ENCODE data around the gene MR1.

DNA sequence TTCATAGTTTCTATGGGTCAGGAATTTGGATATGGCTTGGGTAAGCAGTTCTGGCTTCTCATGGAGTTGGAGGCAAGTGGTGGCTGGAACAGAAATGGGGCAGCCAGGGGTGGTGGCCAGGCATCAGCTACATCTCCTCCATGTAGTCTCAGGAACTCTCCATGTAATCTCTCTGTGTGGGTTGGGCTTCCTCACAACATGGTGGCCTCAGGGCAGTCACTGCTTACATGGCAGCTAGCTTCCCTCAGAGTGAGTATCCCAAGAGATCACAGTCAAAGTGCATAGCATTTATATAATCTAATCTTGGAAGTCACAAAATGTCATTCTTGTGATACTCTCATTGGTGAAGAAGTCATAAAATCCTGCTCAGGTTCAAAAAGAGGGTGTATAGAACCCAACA, 25.7 kb downstream of the MR1 start:
- TF ChIP-seq POLR2AphosphoS5 (IDR thresholded peaks at IDR 0.05; ENCODE audit: low read depth, low read length) (no peak), POLR2A (IDR thresholded peaks at IDR 0.05; ENCODE audit: low read depth, low read length) (no peak), PAX5 (IDR thresholded peaks at IDR 0.05; ENCODE audit: insufficient read depth, low read length, severe bottlenecking) (no peak), TAF1 (IDR thresholded peaks at IDR 0.05; ENCODE audit: low read depth, low read length) (no peak), SPI1 (IDR thresholded peaks at IDR 0.05; ENCODE audit: low read depth, low read length) (no peak)

All from GM12891 (cell line).